ENCODE measurements around the gene CNTNAP3B.
"Not testable (repeated sequence)": the region's sequence is repeated elsewhere in the genome, so short reads cannot be mapped to it uniquely, and the experiment has no call there.

DNA sequence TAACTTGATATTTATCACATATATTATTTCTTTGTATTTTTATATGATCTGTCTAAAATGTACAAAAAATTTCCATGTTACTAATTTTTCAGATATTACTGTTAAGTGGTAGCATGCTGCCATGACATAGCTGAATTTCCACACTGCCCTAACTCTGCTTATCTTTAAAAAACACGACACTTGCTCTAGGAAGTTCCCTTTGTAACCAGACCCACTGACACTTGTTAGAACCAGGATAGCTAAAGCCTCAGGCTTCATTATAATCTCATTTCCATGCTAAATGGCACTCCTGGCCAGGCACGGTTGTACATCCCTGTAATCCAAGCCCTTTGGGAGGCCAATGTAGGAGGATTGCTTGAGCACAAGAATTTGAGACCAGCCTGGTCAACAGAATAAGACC lies 273.8 kb downstream of the CNTNAP3B start:
- TF ChIP-seq, protein P1, sequence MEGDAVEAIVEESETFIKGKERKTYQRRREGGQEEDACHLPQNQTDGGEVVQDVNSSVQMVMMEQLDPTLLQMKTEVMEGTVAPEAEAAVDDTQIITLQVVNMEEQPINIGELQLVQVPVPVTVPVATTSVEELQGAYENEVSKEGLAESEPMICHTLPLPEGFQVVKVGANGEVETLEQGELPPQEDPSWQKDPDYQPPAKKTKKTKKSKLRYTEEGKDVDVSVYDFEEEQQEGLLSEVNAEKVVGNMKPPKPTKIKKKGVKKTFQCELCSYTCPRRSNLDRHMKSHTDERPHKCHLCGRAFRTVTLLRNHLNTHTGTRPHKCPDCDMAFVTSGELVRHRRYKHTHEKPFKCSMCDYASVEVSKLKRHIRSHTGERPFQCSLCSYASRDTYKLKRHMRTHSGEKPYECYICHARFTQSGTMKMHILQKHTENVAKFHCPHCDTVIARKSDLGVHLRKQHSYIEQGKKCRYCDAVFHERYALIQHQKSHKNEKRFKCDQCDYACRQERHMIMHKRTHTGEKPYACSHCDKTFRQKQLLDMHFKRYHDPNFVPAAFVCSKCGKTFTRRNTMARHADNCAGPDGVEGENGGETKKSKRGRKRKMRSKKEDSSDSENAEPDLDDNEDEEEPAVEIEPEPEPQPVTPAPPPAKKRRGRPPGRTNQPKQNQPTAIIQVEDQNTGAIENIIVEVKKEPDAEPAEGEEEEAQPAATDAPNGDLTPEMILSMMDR (IDR thresholded peaks at IDR 0.05) = not testable (repeated sequence)
- TF ChIP-seq ZFX (IDR thresholded peaks at IDR 0.05; ENCODE audit: borderline replicate concordance) = not testable (repeated sequence)
